HFF-Myc (cell line): ENCODE measurements around the gene NCAPD3.

Source experiments
- DNase-seq: peaks from one replicate; pipeline ENCODE4 v3.0.0-alpha.2; 2011; ENCODE audit warnings: low read depth; ENCODE audit errors: extremely low read depth
- H3K4me3 ChIP-seq: replicated peaks from 2 replicates; pipeline ENCODE4 v1.5.1; 2011; ENCODE audit warnings: low read depth, mild to moderate bottlenecking, control low read depth, low read length
- TF ChIP-seq, protein P1 (sequence below): IDR thresholded peaks from 2 replicates; pipeline ENCODE4 v1.5.1; 2012; ENCODE audit warnings: mild to moderate bottlenecking, low read depth, low read length, control low read depth; ENCODE audit errors: missing control alignments

NCAPD3 gene

GRCh38 chr11:134252346-134253187 lies 28.8 kb upstream of the NCAPD3 start:
- H3K4me3 ChIP-seq: peak overlapping the region; percentile 62
- no peak for DNase-seq
- TF ChIP-seq, protein P1, sequence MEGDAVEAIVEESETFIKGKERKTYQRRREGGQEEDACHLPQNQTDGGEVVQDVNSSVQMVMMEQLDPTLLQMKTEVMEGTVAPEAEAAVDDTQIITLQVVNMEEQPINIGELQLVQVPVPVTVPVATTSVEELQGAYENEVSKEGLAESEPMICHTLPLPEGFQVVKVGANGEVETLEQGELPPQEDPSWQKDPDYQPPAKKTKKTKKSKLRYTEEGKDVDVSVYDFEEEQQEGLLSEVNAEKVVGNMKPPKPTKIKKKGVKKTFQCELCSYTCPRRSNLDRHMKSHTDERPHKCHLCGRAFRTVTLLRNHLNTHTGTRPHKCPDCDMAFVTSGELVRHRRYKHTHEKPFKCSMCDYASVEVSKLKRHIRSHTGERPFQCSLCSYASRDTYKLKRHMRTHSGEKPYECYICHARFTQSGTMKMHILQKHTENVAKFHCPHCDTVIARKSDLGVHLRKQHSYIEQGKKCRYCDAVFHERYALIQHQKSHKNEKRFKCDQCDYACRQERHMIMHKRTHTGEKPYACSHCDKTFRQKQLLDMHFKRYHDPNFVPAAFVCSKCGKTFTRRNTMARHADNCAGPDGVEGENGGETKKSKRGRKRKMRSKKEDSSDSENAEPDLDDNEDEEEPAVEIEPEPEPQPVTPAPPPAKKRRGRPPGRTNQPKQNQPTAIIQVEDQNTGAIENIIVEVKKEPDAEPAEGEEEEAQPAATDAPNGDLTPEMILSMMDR: no peak

- DNase-seq: no peak
- H3K4me3 ChIP-seq: no peak overlapping the region
- TF ChIP-seq, protein P1: no peak
Observed at GRCh38 chr11:134250675-134251074, 26.9 kb upstream of the NCAPD3 start.

GRCh38 chr11:134250246-134250645 lies 26.5 kb upstream of the NCAPD3 start:
- H3K4me3 ChIP-seq: no peak overlapping the region
- no peak for DNase-seq
- TF ChIP-seq, protein P1: no peak

DNA sequence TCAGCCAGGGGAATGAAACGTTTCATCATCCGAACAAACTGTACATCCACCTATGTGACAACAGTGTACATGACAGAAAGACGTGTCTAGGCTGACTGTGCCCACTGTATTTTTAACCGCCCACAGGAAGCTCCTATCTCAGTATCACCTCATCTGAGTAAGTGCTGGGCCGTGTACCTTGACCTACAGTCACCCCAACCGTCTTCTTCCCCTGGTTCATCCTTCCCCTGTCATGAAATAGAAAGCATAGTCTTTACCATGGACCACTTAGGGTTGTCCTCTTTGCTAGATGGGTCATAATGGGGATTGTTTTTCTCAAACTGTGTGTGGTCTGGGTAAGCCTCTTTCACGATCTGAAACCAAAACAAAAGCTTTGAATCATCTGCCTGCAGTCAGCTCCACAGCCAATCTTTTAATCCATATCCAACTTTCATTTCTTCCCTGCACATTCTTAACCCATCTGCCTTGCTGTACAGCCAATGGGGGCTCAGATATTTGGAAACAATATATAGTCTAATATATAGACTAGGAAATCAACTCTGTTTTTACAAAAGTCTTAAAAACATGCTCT lies 25.2 kb upstream of the NCAPD3 start:
- TF ChIP-seq, protein P1: no peak

DNA sequence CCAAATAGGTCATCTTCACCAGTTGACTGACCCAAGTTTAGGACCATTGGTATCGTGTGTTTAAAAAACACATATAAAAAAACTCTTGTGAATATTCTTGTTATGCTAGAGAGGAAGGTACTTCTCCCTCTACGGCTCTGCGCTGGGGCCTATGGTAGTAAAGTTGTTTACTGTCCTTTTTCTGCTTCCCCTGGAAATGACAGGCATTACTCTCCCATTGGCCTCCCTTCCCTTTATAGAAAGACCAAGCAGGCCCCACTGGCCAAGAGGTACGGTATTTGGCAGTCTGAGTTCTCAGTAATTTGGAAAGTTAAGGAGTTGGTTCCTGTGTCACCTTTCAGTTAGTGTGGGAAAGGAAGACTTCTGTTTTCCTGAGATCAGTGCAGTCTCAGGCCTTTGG lies 22.9 kb upstream of the NCAPD3 start:
- DNase-seq: no peak

More for the DNA sequence above, 25.2 kb upstream of the NCAPD3 start:
- no peak for DNase-seq
- no peak overlapping the region for H3K4me3 ChIP-seq

GRCh38 chr11:134246100-134246499 lies 22.3 kb upstream of the NCAPD3 start:
- TF ChIP-seq, protein P1: no peak
- DNase-seq: no peak
- H3K4me3 ChIP-seq: no peak overlapping the region

More for the DNA sequence above, 22.9 kb upstream of the NCAPD3 start:
- TF ChIP-seq, protein P1: no peak
- no peak overlapping the region for H3K4me3 ChIP-seq
